Stimulated activated CD8-positive, alpha-beta memory T cell treated with anti-CD3 and anti-CD28 coated beads, Interleukin-12 subunit alpha, Interleukin-12 subunit beta, amount 100 ng/mL, for 1 hour (primary cell): ENCODE data around the gene RASA3.

Experiments
- DNase-seq: peaks from one replicate; pipeline ENCODE4 v3.0.0-alpha.2; 2020; ENCODE audit warnings: low read depth

RASA3 gene

DNA sequence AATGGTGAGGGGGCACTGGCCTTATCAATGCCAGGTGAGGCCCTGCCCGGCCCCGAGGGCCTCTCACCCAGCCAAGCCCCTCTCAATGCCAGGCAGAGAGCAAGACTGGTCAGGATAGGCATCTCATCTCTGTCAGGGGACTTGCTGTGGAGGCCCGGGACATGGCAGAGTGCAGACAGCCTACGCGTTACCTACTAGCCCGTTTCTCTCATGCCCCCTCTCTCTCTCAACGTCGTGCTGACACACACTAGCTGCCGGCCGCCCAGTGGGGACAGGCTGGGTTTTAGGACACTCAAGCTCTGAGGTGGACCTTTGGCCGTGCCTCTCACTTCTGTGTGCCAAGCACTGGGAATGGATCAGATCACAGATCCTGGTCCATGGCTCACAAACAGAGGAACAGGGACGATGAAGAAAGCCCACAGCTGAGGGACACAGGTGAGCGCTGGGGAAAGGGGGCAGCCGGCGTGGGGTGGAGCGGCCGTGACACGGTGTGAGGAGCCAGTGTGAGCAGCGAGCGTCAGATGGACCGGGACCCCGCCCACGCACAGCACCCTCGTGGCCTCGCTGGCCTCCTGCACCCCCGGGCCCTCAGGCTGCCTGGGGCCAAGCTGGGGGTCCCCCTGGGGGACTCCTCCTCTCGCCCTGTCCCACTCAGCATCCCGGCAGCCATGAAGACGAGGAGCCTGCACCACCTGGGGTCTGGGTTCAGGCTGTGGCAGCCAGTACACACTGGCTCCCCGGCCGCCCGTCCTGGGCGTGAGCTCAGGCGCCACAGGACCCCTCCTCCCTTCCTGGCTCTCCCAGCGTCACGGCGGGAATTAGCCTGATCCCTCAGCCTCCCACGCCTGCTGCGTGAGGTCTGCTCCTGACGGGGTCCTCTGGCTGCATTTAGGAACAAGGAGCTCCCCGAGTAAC lies 81.6 kb downstream of the RASA3 start:
- no peak for DNase-seq

DNA sequence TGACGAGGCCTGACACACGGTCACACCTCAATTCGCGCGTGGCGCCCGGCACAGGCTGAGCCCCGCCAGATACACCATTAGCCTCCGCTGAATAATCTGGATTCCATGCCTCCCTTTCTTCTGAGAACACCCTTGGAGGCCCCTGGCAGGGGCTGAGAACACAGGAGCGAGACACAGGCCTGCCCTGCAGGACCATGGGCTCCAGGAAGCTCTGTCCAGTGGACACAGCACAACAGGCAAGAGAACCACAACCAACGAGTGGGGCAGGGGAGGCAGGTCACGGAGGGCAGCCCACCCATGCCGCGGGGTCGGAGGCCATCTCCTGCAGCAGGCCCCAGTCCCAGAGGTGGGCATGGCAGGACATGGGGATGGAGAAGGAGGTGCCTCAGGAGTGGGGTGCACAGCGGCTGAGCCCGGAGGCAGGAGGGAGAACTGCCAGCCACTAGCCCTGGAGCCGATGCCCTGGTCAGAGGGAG lies 82.8 kb downstream of the RASA3 start:
- DNase-seq: no peak

DNA sequence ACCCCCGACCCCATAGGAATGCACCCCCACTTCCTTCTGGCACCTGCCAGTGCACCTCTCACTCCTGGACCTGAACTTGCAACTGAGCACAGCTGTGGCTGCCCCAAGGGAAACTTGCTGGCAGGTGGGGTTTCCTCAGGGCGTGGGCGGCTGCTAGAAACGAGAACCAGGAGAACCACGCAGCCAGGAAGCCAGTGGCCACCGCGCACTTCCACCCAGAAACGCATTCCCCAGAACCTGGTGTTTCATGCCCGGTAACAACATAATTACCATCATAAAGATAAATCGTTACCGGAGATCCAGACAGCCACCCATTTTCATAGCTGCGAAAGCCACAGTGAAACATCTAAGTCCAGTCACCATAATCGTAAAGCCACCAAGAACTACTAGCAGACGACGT lies 83.4 kb downstream of the RASA3 start:
- DNase-seq: no peak

DNA sequence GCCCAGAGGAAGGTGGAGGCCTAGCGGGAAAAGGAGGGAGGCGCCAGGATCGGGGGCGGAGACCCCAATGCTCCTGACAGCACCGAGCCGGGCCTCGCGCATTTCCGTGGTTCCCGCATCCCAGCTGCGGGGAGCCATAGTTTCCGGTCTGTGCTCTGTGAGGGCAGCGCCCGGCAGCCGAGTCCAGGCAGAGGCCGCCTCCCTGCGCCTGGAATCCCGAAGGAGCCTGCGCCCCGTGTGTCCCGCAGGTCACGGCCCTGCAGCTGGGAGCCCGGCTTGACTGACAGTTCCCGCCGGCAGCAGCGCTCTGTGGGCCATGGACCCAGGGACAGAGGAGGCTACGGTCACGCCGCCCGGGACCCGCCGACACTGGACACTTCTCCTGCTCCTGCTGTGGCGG lies 84.0 kb downstream of the RASA3 start:
- no peak for DNase-seq

DNA sequence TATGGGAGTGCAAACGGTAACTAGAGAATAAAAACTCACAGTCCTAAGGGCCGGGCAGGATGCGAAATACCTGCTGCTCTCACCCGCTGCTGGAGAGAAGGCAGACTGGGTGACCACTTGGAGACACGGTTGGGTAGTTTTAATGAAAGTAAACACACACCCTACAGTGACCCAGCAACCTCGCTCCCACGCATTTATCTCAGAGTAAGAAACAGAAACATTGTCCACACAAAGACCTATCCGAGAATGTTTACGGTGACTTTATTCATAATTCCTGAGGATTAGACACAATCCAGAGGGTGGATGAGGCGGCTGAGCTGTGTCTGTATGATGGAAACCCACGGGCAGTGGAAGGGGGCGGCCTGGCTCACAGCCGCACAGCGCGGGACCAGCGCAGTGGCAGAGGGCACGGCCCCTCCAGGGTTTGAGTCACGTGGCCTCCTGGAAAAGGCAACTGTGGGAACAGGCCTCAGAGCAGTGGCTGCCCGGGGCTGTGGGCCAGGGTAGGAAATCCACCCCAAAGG lies 85.0 kb downstream of the RASA3 start:
- DNase-seq: no peak

DNA sequence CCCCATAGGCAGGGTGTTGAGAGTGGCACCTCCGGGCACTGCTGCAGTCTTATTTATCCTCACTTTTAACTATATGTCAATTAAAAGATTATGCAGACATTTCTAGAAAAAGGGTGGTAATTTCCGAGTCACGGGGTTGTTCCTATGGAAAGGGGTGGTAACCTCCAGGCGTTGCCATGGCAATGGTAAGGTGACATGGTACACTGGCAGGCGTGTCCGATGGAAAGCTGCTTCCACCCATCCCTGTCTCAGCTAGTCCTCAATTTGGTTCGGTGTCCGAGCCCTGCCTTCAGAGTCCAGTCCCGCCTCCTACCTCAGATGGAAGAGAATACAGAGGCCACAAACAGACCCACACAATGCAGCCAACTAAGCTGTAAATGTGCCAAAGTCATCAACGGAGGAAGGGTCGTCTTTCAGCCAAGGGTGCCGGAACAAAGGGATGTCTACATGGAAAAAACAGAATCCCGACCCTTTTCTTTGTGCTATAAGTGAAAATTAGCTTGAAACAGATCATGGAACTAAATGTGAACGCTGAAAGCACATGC lies 85.9 kb downstream of the RASA3 start:
- DNase-seq: no peak

DNA sequence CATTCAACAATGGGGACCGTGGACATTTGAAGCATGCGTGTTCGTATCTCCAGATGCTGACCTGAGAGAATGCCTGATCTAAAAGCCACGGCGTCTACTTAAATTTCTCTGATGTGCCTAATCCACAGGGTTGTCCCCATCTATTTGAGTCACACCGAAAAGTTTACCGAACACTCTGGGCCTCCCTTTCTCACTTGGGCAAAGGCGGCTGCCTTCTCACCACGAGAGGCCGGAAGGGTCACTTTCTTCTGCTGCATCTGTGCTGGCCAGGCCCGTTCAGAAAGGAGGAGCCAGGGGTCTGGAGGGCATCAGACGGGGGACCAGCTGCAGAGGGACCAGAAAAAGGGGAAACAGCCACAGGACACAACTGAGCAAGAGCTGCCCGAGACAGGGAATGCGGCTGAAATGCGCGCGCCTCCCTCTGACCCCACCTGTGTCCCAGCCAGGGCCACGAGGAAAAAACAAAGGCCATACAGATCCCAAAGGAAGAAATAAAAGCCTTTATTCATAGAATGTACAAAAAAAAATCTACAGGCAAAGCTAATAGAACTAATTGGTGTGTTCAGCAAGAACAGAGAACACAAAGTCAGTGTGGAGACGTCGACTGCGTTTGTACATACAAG lies 87.2 kb downstream of the RASA3 start:
- DNase-seq: no peak

DNA sequence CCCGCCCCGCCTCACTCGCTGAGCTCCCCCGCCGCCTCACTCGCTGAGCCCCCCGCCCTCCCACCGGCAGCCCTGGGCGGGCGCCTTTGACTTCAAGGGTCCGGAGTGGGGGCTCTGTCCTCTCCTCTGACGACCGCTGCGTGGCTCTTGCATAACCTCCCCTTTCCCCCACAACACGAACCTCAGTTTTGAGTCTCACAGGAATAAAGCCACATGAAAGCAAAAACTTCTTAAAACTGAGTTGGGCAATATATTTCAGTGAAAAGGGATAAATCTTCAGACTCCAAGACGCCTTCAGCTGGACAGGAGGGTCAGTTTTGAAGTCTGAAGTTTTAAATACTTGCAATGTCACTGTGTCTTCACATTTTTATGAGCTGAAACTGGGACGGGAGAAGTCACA lies 87.9 kb downstream of the RASA3 start:
- no peak for DNase-seq

DNA sequence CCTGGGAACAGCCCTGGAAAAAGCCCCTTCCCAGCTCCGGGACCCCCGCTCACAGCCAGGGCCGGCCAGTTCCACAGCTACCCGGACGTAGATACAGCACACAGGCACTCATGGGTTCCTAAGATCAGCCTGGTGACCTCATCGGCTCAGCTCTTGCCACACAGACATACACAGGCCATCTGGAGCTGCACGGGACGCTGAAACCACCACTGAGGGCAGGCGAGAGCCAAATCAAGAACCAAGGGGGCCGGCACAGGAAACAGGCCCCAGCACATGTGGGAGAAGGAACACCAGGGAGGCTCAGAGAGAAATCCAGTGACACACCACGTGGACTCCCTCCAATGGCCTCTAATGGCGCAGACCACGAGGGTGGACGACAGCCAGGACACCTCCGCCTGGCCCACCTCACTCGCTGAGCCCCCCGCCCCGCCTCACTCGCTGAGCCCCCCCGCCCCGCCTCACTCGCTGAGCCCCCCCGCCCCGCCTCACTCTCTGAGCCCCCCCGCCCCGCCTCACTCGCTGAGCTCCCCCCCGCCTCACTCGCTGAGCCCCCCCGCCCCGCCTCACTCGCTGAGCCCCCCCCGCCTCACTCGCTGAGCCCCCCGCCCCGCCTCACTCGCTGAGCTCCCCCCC lies 88.9 kb downstream of the RASA3 start:
- DNase-seq: no peak

DNA sequence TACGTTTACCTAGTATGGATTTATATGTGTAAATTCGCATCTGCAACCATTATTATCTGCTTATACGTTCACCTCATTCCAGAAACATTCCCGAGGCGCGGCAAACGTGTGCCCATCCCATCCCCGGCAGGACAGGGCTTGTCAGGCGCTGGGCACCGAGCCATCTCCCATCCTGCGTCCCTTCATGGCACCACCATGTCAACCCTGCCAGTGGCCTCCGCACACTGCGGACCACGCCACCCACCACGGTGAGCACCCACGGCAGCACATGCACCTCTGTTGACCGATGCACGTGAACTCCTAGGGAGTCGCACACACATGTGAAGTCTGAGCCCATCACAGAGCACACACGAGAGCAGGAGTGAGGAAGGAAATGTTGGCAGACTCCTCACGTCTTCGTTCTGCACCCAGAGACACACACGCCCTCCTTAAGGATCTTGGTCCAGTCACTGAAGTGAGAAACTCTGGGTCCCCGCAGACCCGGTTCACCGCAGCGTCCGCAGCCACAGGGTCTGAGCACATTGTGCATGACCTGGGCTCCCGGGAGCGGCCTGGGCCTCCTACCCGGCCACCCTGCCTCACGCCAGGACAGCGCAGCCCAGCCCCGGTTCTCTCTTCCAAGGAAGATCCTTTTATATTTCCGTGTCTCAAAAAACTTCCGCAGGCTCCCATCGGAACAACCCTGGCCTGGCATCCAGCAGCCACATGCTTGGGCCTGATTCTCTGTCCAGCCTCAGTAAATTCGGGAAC lies 90.2 kb downstream of the RASA3 start:
- DNase-seq: no peak

DNA sequence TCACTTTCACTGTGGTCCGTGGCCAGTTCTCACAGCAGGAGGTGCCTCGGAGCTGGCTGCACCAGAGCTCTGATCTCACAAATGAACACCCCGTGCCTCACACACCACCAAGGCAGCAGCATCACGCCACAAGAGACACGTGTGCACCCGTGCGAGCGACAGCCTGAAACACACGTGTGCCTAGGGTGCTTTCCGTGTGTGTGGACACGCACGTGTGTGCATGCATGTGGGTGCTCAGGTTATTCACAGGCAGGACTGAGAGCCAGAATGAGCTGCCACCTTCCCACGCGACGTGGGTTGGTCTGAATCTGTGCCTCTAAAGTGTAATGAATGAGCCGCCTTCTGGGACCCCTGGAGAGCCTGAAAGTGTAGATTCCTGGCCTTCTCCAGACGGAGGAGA lies 90.9 kb downstream of the RASA3 start:
- DNase-seq: no peak

DNA sequence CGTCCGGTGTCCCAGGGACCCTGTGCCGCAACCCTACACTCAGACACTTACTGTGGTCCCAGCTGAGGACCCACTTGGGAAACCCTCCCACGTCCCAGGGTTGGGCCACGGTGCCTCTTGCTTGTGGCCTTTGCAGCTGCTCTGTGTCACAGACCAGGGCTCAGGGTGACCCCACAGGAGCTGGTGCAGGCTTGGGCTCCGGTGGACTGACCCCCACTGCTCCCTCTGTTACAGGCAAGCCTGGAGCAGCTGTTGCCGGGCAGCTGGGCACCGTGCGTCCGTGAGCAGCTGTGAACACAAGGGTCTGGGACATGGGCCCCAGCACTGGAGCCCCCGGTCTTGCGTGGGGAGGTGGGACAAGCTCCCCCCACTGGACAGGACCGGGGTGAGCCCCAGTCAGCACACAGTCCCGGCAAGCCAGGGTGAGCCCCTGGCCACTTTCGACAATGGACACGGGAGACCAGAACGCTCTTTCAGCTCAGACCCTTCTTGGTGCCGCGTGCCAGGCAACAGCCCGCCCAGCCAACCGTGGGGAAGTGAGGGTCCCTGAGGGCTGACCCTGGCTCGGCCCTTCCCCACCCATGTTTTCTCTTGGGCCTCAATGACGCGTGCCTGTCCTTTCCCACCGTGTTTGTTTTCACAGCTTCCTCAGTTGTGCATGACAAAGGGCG lies 92.8 kb downstream of the RASA3 start:
- no peak for DNase-seq

DNA sequence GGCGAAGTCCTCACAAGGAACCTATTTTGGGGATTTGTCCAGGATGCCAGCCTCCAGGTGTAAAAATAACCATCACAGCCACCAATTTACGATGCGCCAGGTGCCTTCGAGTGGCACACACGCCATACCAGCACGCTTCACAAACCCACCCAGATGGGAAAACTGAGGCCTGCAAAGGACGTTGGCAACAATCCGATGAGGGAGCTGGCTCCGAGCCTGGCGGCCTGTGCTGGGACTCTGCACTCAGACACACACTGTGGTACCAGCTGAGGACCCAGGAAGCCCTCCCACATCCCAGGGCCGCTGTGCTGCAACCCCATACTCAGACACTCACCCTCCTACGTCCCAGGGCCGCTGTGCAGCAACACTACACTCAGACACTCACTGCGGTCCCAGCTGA lies 93.5 kb downstream of the RASA3 start:
- no peak for DNase-seq

DNA sequence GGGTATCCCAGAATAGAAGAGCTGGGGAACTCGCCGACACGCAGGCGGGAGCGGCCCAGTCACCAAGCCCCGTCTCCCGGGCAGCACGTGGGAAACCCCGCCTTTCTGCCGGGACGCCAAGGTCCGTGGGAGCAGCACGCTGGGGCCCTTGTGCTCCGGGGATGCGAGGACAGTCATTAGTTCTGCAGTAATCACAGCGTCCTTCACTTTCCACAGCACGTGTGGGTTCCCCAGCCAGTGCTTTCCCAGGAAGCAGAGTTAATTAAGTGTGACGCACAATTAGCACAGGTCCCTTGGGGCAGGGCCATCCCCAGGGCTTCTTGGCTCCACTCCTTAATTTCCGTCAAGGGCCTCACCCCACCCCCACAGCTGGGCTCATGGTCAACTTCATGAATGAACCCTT lies 94.2 kb downstream of the RASA3 start:
- no peak for DNase-seq

DNA sequence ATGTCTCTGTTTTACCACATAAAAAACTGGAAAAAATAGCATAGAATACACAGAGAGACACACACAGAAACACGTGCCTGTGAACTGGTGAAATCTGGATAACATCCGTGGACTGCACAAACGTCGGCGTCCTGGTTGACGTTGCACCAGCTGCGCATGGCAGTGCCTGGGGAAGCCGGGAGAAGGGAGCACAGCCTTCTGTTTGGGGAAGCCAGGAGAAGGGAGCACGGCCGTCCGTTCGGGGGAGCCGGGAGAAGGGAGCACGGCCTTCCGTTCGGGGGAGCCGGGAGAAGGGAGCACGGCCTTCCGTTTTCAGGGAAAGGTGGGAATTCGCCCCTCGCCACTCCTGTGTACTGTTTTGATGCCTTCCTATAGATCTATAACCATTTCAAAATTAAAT lies 94.7 kb downstream of the RASA3 start:
- DNase-seq: no peak

DNA sequence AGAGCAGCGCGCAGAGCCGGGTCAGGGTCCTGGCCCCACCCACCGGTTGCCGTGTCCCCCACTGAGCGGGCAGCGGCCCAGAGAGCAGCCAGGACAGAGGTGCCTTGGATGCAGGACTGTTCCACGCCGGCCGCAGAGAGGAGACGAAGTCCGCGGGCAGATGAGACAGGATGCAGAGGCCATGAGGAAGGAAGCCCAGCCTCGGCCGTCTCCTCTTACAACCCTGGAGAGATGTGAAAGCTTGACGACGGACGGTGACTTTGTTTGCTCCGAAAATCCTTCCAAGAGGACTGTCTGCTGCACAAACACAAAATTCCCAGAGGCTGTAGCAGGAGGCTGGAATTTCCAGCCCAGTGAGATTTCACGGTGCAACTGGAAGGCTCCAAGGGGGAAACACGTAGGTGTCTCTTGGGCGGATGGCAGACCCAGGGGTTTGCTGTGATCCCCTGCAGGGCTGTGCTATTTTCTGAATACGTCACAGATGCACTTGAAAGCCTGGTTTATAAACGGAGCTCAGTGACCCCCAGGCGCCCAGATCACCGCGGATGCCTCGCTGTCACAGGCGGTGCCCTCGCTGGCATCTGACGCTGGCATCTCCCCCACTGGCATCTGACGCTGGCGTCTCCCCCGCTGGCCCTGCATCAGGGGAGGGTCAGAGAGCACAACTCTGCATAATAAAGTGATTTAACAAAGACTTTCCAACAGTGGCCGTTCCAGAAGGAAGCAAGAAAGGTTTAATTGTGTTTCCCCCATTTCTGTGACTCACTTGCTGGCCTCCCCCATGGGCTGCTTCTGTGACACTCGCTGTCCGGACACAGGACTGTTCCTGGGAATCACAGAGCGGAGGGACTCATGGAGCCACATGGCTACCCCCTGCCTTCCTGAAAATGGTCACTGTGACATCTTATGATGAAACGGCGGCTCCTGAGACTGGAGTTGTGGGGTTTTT lies 96.6 kb downstream of the RASA3 start:
- DNase-seq: no peak

DNA sequence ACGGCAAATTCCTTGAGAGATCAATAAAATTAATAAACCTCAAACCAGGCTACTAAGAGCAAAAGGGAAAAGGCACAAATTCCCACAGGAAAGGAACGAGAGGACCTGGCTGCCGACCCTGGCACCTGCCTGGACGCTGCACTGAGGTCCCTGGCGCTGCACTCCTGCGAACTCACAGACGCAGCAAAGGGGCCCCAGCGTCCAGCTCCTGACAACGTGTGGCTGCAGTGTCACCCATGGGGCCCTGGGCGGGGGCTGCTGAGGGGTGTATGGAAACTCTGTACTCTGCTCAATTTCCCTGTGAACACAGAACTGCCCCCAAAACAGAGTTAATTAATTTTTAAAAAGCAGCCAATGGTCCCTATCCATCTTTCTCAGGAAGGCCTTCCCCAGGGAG lies 97.2 kb downstream of the RASA3 start:
- DNase-seq: no peak

DNA sequence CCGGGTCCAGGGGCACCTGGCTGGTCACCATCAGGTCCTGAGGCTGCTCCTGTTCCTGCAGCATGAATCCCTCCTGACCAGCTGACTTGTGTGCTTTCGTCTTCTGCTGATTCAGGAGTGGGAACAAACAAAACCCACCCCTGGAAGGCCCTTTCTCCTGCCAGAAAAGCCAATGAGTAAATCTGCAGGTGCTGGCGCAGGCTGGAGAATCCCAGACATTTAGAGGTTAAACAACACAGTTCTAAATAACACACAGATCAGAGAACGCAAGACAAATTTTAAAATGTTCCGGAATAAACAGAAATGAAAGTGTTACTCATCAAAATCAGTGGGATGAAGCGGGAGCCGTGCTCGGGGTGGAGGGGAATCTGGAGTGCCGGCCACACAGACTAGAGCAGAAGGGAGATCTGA lies 97.9 kb downstream of the RASA3 start:
- DNase-seq: no peak

DNA sequence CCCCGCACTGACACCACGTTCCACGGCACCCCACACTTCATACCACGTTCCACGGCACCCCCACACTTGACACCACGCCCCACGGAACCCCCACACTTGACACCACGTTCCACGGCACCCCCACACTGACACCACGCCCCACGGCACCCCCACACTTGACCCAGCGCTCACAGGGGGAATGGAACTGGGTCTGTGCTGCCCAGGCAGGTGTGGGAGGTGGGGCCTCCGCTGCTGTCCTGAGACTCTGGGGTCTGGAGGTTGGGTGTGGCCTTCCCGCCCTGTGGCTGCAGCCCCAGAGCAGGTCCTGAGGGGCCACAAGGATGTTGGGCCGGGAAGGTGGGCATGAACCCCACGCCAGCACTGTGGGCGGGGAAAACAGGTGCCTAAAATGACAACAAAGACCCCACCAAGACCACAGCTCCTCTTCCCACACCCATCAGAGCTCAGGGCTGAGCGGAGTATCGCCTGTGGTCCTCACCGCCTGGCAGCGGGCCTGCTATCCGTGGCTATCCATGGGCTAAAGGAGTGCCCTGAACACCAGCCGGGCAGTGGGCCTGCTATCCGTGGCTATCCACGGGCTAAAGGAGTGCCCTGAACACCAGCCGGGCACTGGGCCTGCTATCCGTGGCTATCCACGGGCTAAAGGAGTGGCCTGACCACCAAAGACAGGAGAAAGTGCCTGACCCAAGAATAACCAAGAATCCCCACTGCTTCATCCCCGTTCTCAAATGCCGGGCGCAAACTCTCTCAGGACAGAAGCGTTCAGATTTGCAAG lies 98.7 kb downstream of the RASA3 start:
- DNase-seq: no peak
